ENCODE data around the gene GRIK4.

DNA sequence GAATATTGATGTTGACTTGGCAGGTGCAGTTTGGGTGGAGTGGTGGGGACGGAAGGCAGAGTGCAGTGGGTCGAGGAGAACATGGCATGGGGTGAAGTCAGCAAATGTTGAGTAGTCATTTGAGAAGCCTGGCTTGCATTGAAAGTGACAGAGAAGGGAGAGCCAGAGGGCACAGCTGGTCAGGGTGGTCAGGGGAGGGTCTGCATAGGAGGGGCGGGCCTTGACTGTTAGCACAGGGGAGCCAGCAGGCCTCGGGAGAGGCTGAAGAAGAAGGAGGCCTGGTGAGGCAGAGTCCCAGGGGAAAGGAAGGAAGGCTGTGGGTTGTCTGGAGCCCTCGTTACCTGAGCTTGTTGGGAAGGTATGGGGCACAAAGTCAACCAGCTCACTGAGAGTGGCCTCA lies 281.6 kb downstream of the GRIK4 start:
- TF ChIP-seq, protein P1, sequence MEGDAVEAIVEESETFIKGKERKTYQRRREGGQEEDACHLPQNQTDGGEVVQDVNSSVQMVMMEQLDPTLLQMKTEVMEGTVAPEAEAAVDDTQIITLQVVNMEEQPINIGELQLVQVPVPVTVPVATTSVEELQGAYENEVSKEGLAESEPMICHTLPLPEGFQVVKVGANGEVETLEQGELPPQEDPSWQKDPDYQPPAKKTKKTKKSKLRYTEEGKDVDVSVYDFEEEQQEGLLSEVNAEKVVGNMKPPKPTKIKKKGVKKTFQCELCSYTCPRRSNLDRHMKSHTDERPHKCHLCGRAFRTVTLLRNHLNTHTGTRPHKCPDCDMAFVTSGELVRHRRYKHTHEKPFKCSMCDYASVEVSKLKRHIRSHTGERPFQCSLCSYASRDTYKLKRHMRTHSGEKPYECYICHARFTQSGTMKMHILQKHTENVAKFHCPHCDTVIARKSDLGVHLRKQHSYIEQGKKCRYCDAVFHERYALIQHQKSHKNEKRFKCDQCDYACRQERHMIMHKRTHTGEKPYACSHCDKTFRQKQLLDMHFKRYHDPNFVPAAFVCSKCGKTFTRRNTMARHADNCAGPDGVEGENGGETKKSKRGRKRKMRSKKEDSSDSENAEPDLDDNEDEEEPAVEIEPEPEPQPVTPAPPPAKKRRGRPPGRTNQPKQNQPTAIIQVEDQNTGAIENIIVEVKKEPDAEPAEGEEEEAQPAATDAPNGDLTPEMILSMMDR (IDR thresholded peaks at IDR 0.05), result no peak
- TF ChIP-seq EZH2 (IDR thresholded peaks at IDR 0.05; ENCODE audit: borderline replicate concordance, insufficient read depth, low read depth, low read length, poor library complexity, severe bottlenecking), result no peak
